Esophagus squamous epithelium (tissue), 4 donors: ENCODE results near the gene NSG1.

Experiments
- POLR2A ChIP-seq, 4 donors: fragments of 450-650 bp; IDR thresholded peaks; one replicate each; pipeline ENCODE4 v1.6.1; 2017; ENCODE audit warnings: antibody characterized with exemption in 4 of 4, mild to moderate bottlenecking in 4 of 4, moderate library complexity in 3 of 4
- TF ChIP-seq, protein P1 (sequence below), 6 experiments: fragments of 450-650 bp in 4 of 6; fragments of 200-600 bp in 2 of 6; sonication (generic) in 2 of 6; IDR thresholded peaks; one replicate each; pipeline ENCODE4 v1.5.1; 2016 to 2019; ENCODE audit warnings: antibody characterized with exemption in 6 of 6, mild to moderate bottlenecking in 4 of 6, moderate library complexity in 4 of 6

DNA sequence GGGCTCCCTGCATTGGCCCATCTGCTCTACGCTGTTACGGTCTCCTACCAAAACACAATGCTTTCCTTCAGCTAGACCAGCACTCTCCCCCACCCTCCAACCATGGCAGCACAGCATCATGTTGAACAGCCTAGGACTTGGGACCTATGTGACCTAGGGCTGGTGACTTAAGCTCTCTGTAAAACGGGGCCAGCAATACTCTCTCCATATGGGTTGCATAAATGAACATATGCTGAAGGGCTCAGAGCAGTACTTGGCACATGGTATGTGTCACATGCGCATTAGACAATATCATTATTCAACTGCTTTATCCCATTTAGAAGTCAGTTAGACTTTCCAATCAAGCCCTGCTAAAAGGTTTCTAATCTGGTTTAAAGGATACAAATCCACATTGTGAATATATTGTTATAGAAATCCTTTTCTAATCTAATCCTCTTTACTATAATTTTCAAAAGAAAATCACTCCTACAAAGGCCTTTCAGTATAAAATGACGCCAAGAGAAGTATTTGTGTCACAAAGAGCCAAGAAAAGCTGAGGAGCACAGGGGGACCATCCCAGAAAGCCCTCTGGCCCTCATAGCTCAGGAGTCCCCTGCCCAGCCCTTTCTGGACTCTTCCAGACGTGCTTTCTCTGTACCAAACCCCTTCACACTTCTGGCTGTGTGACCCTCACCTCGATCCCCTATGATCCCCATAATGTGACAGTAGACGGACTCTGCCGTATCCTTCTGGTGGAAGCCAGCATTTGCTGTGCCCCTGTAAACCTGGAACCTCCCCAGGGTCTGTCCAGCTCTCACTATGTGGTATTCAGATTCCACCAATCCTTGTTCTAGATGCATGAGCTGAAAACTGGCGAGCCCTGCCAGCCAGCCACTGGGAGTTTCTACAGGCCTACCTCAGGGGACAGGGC is 42.3 kb downstream of the NSG1 start:
- TF ChIP-seq, protein P1, sequence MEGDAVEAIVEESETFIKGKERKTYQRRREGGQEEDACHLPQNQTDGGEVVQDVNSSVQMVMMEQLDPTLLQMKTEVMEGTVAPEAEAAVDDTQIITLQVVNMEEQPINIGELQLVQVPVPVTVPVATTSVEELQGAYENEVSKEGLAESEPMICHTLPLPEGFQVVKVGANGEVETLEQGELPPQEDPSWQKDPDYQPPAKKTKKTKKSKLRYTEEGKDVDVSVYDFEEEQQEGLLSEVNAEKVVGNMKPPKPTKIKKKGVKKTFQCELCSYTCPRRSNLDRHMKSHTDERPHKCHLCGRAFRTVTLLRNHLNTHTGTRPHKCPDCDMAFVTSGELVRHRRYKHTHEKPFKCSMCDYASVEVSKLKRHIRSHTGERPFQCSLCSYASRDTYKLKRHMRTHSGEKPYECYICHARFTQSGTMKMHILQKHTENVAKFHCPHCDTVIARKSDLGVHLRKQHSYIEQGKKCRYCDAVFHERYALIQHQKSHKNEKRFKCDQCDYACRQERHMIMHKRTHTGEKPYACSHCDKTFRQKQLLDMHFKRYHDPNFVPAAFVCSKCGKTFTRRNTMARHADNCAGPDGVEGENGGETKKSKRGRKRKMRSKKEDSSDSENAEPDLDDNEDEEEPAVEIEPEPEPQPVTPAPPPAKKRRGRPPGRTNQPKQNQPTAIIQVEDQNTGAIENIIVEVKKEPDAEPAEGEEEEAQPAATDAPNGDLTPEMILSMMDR (IDR thresholded peaks at IDR 0.05) = no peak
- TF ChIP-seq POLR2A (IDR thresholded peaks at IDR 0.05) = no peak
